Smooth muscle cell (in vitro differentiated cells): Measurements from ENCODE around the gene CLVS2. TPM values are rescaled to one million over a fixed set of nuclear protein-coding genes. Genes with fewer than 3 reads are reported as not detected.

Source experiments
- DNase-seq: peaks from one replicate; lab custom pipeline; 2025; ENCODE audit not compliant: unreplicated experiment; lab: John Stamatoyannopoulos, UW
- H2AFZ ChIP-seq: fragments of 200-600 bp; sonication (generic); 2 replicates; pipeline ENCODE4 v1.6.0; 2016; ENCODE audit warnings: antibody characterized with exemption, low read depth, mild to moderate bottlenecking
- H3F3A ChIP-seq: fragments of 200-600 bp; sonication (generic); 2 replicates; pipeline ENCODE4 v1.6.0; 2017; ENCODE audit warnings: antibody characterized with exemption, low read depth
- H3K27ac ChIP-seq: fragments of 200-600 bp; sonication (generic); 2 replicates; pipeline ENCODE4 v1.5.1; 2016; ENCODE audit warnings: low read depth, mild to moderate bottlenecking
- H3K27me3 ChIP-seq: fragments of 200-600 bp; sonication (generic); 2 replicates; pipeline ENCODE4 v1.6.1; 2016; ENCODE audit warnings: low read depth, mild to moderate bottlenecking
- H3K36me3 ChIP-seq: fragments of 200-600 bp; sonication (generic); 2 replicates; pipeline ENCODE4 v1.5.1; 2016; ENCODE audit warnings: low read depth
- H3K4me1 ChIP-seq: fragments of 200-600 bp; sonication (generic); 2 replicates; pipeline ENCODE4 v1.5.1; 2016; ENCODE audit warnings: low read depth
- H3K4me2 ChIP-seq: fragments of 200-600 bp; sonication (generic); 2 replicates; pipeline ENCODE4 v1.6.0; 2016; ENCODE audit warnings: mild to moderate bottlenecking
- H3K4me3 ChIP-seq: fragments of 200-600 bp; sonication (generic); 2 replicates; pipeline ENCODE4 v1.5.1; 2016; ENCODE audit warnings: mild to moderate bottlenecking
- H3K79me2 ChIP-seq: fragments of 200-600 bp; sonication (generic); 2 replicates; pipeline ENCODE4 v1.6.0; 2016; ENCODE audit warnings: low read depth, mild to moderate bottlenecking
- H3K9ac ChIP-seq: fragments of 200-600 bp; sonication (generic); 2 replicates; pipeline ENCODE4 v1.6.0; 2016; ENCODE audit warnings: low read depth
- H3K9me3 ChIP-seq: fragments of 200-600 bp; sonication (generic); replicated peaks from 2 replicates; pipeline ENCODE4 v1.5.1; 2016; ENCODE audit warnings: low read depth
- H4K20me1 ChIP-seq: fragments of 200-600 bp; sonication (generic); 2 replicates; pipeline ENCODE4 v1.6.0; 2016; ENCODE audit warnings: low read depth
- WGBS: methylation state at CpG from one replicate; pipeline ENCODE4 v1.1.7; 2016; ENCODE audit warnings: low lambda C conversion rate; 5-methylcytosine and 5-hydroxymethylcytosine counted together
- polyA plus RNA-seq: library from polyadenylated mRNA; unstranded; fragments of >200 nt; fragmentation: Nextera tagmentation; extraction: Ambion mirVana; gene quantifications from 2 replicates; pipeline ENCODE4 v1.2.1, GENCODE V29; 2016
- total RNA-seq: library from RNA; depleted of rRNA; stranded (reverse); fragments of >200 nt; gene quantifications from 2 replicates; pipeline ENCODE4 v1.2.3, GENCODE V29; 2014
- TF ChIP-seq, protein P1 (sequence below): fragments of 200-600 bp; sonication (generic); IDR thresholded peaks from 2 replicates; pipeline ENCODE4 v1.5.1; 2017; ENCODE audit warnings: borderline replicate concordance, mild to moderate bottlenecking, antibody characterized with exemption; ENCODE audit not compliant: insufficient read depth, poor library complexity, severe bottlenecking

CLVS2 gene
- total and polyA plus RNA-seq, 2 experiments from 2014 or later = not detected

DNA sequence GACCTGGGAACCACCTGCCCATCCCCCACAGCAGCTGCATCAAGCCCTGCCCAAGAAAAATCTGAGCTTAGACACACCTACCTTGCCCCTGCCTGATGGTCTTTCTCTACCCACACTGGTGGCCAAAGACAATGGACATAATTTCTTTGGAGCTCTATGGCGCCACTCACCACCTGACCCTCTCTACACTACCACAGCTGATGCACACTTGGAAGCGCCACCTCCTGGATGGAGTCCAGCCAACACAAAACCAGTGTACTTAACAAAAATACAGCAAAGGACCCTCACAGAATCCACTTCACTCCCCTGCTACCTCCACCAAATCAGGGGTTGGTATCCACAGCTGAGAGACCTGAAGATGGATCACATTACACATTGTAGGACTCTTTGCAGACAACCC lies 39.7 kb upstream of the CLVS2 start:
- no peaks in the 10 kb centered on the region for H3K4me1 ChIP-seq
- no peak overlapping the region for H3K4me3 ChIP-seq
- no peak for DNase-seq
- no peaks in the 10 kb centered on the region for H4K20me1 ChIP-seq
- TF ChIP-seq, protein P1, sequence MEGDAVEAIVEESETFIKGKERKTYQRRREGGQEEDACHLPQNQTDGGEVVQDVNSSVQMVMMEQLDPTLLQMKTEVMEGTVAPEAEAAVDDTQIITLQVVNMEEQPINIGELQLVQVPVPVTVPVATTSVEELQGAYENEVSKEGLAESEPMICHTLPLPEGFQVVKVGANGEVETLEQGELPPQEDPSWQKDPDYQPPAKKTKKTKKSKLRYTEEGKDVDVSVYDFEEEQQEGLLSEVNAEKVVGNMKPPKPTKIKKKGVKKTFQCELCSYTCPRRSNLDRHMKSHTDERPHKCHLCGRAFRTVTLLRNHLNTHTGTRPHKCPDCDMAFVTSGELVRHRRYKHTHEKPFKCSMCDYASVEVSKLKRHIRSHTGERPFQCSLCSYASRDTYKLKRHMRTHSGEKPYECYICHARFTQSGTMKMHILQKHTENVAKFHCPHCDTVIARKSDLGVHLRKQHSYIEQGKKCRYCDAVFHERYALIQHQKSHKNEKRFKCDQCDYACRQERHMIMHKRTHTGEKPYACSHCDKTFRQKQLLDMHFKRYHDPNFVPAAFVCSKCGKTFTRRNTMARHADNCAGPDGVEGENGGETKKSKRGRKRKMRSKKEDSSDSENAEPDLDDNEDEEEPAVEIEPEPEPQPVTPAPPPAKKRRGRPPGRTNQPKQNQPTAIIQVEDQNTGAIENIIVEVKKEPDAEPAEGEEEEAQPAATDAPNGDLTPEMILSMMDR = no peak
- H2AFZ ChIP-seq = no peak overlapping the region
- WGBS = 98% methylated on average over 2 of the region's 2 CpGs
- H3F3A ChIP-seq = no peaks in the 10 kb centered on the region
- H3K79me2 ChIP-seq = no peaks in the 10 kb centered on the region
- no peaks in the 10 kb centered on the region for H3K36me3 ChIP-seq
- no peaks in the 10 kb centered on the region for H3K9me3 ChIP-seq
- H3K9ac ChIP-seq = no peak overlapping the region
- H3K4me2 ChIP-seq = no peak overlapping the region
- no peaks in the 10 kb centered on the region for H3K27me3 ChIP-seq
- H3K27ac ChIP-seq = no peak overlapping the region

- Histone ChIP-seq H3K9me3 (no peaks in the 10 kb centered on the region), H3K27ac (no peak overlapping the region), H3K9ac (no peak overlapping the region), H2AFZ (no peak overlapping the region), H3F3A (no peaks in the 10 kb centered on the region), H3K4me3 (no peak overlapping the region), H3K27me3 (peaks cover 2% of the 10 kb centered on the region), H3K36me3 (no peaks in the 10 kb centered on the region), H3K4me1 (no peaks in the 10 kb centered on the region), H3K4me2 (no peak overlapping the region), H3K79me2 (no peaks in the 10 kb centered on the region), H4K20me1 (no peaks in the 10 kb centered on the region)
- TF ChIP-seq, protein P1 = no peak
- DNase-seq = no peak
Measured at GRCh38 chr6:122962000-122962624, 33.9 kb upstream of the CLVS2 start.

DNA sequence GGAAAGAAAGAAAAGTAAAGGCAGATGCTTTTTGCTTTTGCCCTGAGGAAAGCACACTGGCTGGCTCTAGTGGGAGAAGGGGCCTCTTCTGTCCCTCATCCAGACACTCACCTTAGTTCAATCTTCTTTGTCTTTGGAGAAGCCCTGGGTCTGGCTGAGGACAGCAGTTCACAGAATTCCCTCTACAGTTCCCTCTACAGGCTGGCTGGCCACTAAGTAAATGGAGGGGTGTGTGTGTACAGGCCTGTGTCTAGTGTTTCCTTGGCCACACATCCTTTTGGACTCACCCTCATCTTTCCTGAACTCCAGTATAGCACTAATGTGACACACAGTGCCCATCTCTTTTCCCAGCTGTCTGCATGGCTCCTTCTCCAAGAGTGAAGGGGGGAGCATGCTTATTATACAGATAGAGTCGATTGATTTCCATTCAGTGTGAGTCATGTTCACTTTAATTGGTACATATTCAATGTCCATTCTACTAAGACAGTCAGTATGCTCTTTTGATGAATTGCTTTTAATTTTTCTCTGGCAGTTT lies 26.0 kb upstream of the CLVS2 start:
- WGBS = 95% methylated on average over 1 of the region's 1 CpG
- Histone ChIP-seq H3K4me3 (no peak overlapping the region), H3K4me2 (no peak overlapping the region), H3K27me3 (peaks cover 14% of the 10 kb centered on the region), H3K4me1 (no peaks in the 10 kb centered on the region), H3K9me3 (no peaks in the 10 kb centered on the region), H3K27ac (no peak overlapping the region), H2AFZ (no peak overlapping the region), H3K36me3 (no peaks in the 10 kb centered on the region), H3K9ac (no peak overlapping the region), H4K20me1 (no peaks in the 10 kb centered on the region), H3F3A (no peaks in the 10 kb centered on the region), H3K79me2 (no peaks in the 10 kb centered on the region)
- TF ChIP-seq, protein P1 = no peak
- DNase-seq = no peak

DNA sequence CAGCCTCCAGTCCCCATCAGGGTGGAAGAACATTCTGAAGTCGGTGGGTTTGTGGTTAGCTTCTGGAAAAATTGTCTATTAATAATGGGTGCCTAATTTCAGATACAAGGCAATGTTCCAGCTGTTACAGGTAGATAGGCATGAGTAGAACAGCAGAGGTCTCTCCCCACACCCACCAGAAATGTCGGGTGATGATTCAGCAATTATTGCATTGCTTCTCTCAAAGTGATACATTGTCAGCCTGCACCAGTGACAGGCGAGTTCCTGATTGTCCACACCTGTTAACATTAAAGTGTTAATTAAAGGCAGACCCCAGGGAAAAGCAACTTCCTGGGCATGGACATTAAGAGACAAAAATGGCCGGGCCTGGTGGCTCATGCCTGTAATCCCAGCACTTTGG lies 18.9 kb upstream of the CLVS2 start:
- no peaks in the 10 kb centered on the region for H3K9me3 ChIP-seq
- H3K9ac ChIP-seq = no peak overlapping the region
- no peaks in the 10 kb centered on the region for H3K36me3 ChIP-seq
- no peaks in the 10 kb centered on the region for H3F3A ChIP-seq
- no peaks in the 10 kb centered on the region for H3K4me1 ChIP-seq
- no peak overlapping the region for H2AFZ ChIP-seq
- no peak overlapping the region for H3K27ac ChIP-seq
- no peak overlapping the region for H3K4me3 ChIP-seq
- H3K79me2 ChIP-seq = no peaks in the 10 kb centered on the region
- WGBS = 88% methylated on average over 4 of the region's 4 CpGs
- TF ChIP-seq, protein P1 = no peak
- H4K20me1 ChIP-seq = no peaks in the 10 kb centered on the region
- peaks cover 2% of the 10 kb centered on the region for H3K27me3 ChIP-seq
- DNase-seq = no peak
- no peak overlapping the region for H3K4me2 ChIP-seq
